ENCODE results near the gene NPHS1. TPM values are rescaled to one million over a fixed set of nuclear protein-coding genes. Genes with fewer than 3 reads are reported as not detected.

NPHS1 gene
- total and polyA plus RNA-seq, 7 donors: under 0.01 to 0.35 TPM; not detected in 5

- no peak for TF ChIP-seq POLR2AphosphoS5 (IDR thresholded peaks at IDR 0.05)
- TF ChIP-seq EP300 (IDR thresholded peaks at IDR 0.05): no peak
- TF ChIP-seq POLR2A (IDR thresholded peaks at IDR 0.05): no peak
- TF ChIP-seq CTCF (IDR thresholded peaks at IDR 0.05): no peak
- DNase-seq: no peak
- WGBS, 2 donors: 1 to 2% methylated on average over 42 of the region's 42 CpGs
- Histone ChIP-seq H3K27me3 (peaks cover 14 to 98% (median 77%) of the 10 kb centered on the region in 3 donors), H3K9me3 (no peaks in the 10 kb centered on the region), H3K4me3 (peak within 1 kb of the TSS; percentile 16 to 46 (median 32)), H3K4me1 (peaks cover 0 to 17% (median 14%) of the 10 kb centered on the region in 4 donors), H3K36me3 (no peaks in the 10 kb centered on the region), H3K27ac (no peak within 1 kb of the TSS)
- intact Hi-C loops (cut with DNase I): no loop called here
Measured at GRCh38 chr19:35856546-35857149, 4.3 kb upstream of the NPHS1 start, which contains the start of gene KIRREL2. Gene KIRREL2 (plus strand): TSS chr19:35856911. CDS start chr19:35857120, 209 bp downstream.

DNA sequence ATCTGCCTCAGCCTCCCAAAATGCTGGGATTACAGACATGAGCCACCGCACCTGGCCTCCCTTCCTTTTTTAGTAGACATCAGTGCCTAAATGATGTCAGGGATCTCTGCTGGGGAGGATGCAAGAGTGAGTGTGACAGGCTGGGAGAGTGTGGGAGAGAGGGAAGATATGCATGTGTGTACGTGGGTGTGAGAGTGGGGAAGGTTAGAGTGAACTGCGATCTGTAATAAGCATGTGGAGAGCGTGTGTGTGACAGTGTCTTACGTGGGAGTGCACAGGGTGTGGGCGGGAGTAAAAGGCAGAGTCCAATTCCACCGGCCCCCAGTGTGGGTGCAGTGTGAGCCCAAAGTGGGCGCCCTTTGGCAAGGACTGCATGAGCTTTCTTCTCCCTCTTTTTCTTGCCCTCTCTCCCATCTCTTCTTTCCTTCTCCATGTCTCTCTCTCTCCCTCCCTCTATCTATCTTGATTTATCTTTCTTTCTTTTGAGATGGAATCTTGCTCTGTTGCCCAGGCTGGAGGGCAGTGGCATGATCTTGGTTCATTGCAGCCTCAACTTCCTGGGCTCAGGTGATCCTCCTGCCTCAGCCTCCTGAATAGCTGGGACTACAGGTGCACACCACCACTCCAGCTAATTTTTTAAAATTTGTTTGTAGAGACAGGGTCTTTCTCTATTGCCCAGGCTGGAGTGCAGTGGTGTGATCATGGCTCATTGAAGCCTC, 893 bp upstream of the NPHS1 start:
- H3K27me3 ChIP-seq: peaks cover 9 to 98% (median 85%) of the 10 kb centered on the region in 3 donors
- H3K9me3 ChIP-seq: no peaks in the 10 kb centered on the region
- no peak overlapping the region for H3K4me3 ChIP-seq
- H3K36me3 ChIP-seq: no peaks in the 10 kb centered on the region
- no peak for TF ChIP-seq POLR2A (IDR thresholded peaks at IDR 0.05)
- no peak for TF ChIP-seq CTCF (IDR thresholded peaks at IDR 0.05)
- no peak for TF ChIP-seq EP300 (IDR thresholded peaks at IDR 0.05)
- no peak for TF ChIP-seq POLR2AphosphoS5 (IDR thresholded peaks at IDR 0.05)
- intact Hi-C loops (cut with DNase I): no loop called here
- no peak overlapping the region for H3K27ac ChIP-seq
- peaks cover 0 to 17% (median 14%) of the 10 kb centered on the region in 4 donors for H3K4me1 ChIP-seq
- DNase-seq: no peak
- 38 to 69% methylated on average over 8 of the region's 8 CpGs for WGBS, 2 donors

GRCh38 chr19:35851213-35852028, 883 bp downstream of the NPHS1 start:
- peaks cover 0 to 8% (median 5%) of the 10 kb centered on the region in 4 donors for H3K4me1 ChIP-seq
- TF ChIP-seq CTCF (IDR thresholded peaks at IDR 0.05): no peak
- TF ChIP-seq POLR2AphosphoS5 (IDR thresholded peaks at IDR 0.05): no peak
- no peak for TF ChIP-seq EP300 (IDR thresholded peaks at IDR 0.05)
- no peak for TF ChIP-seq POLR2A (IDR thresholded peaks at IDR 0.05)
- peaks cover 12 to 95% (median 77%) of the 10 kb centered on the region in 3 donors for H3K27me3 ChIP-seq
- H3K4me3 ChIP-seq: no peak overlapping the region
- H3K27ac ChIP-seq: no peak overlapping the region
- H3K36me3 ChIP-seq: no peaks in the 10 kb centered on the region
- intact Hi-C loops (cut with DNase I): no loop called here
- WGBS, 2 donors: 48 to 58% methylated on average over 32 of the region's 32 CpGs
- DNase-seq: no peak
- H3K9me3 ChIP-seq: no peaks in the 10 kb centered on the region

GRCh38 chr19:35848919-35849505, 3.3 kb downstream of the NPHS1 start:
- intact Hi-C loops (cut with DNase I): no loop called here
- DNase-seq: no peak

More at GRCh38 chr19:35848919-35849505, 3.3 kb downstream of the NPHS1 start:
- Histone ChIP-seq H3K27me3 (peaks cover 33 to 95% (median 77%) of the 10 kb centered on the region in 3 donors), H3K4me1 (peaks cover 0 to 17% (median 14%) of the 10 kb centered on the region in 4 donors), H3K9me3 (no peaks in the 10 kb centered on the region), H3K4me3 (no peak overlapping the region), H3K36me3 (no peaks in the 10 kb centered on the region), H3K27ac (no peak overlapping the region)
- 93% methylated on average over 18 of the region's 18 CpGs for WGBS, 2 donors
- TF ChIP-seq POLR2AphosphoS5 (IDR thresholded peaks at IDR 0.05) (no peak), POLR2A (IDR thresholded peaks at IDR 0.05) (no peak), CTCF (IDR thresholded peaks at IDR 0.05) (no peak), EP300 (IDR thresholded peaks at IDR 0.05) (no peak)

Data from sigmoid colon (tissue), 7 donors.